ENCODE measurements around the gene CBX5.

GRCh38 chr12:54257332-54257731 is 22.6 kb downstream of the CBX5 start:
- TF ChIP-seq CTCF (optimal IDR thresholded peaks at IDR 0.05 in 1 of 3, IDR thresholded peaks at IDR 0.05 in 1 of 3, conservative IDR thresholded peaks at IDR 0.05 in 1 of 3; ENCODE audit: extremely low read depth in 1 of 3, insufficient read depth in 2 of 3, low read length in 3 of 3) (no peak), EZH2 (IDR thresholded peaks at IDR 0.05; ENCODE audit: low read length) (no peak)

Measured in keratinocyte (primary cell).